Activated CD8-positive, alpha-beta memory T cell treated with anti-CD3 and anti-CD28 coated beads, Interleukin-2, amount 10 ng/mL, durations not matched to agents 7 days and 5 days (primary cell): ENCODE results near the gene FOXA3. TPM values are rescaled to one million over a fixed set of nuclear protein-coding genes. Genes with fewer than 3 reads are reported as not detected.
"Not testable (repeated sequence)": the region's sequence is repeated elsewhere in the genome, so short reads cannot be mapped to it uniquely, and the experiment has no call there.

Experiments used
- ATAC-seq: fragments of 150-1000 bp; cut with Tn5 transposase; one replicate; pipeline ENCODE4 v1.10.0; 2021; ENCODE audit warnings: moderate library complexity
- CTCF ChIA-PET: fragments of 350-600 bp; sonication (Branson Sonifier 250); formaldehyde crosslinking; loops from one replicate; lab custom pipeline; 2021; ENCODE audit warnings: antibody characterized with exemption; lab: Charles Lee
- DNase-seq: peaks from one replicate; pipeline ENCODE4 v3.0.0-alpha.2; 2020
- H3K27ac Mint-ChIP-seq: one replicate; pipeline ENCODE4 v1.8.0; 2021; ENCODE audit warnings: mild to moderate bottlenecking, mixed read lengths
- H3K27me3 Mint-ChIP-seq: one replicate; pipeline ENCODE4 v1.8.0; 2021; ENCODE audit warnings: mixed read lengths
- H3K36me3 Mint-ChIP-seq: one replicate; pipeline ENCODE4 v1.8.0; 2021; ENCODE audit warnings: mild to moderate bottlenecking, mixed read lengths
- H3K4me1 Mint-ChIP-seq: one replicate; pipeline ENCODE4 v1.8.0; 2021; ENCODE audit warnings: mixed read lengths
- H3K4me3 Mint-ChIP-seq: one replicate; pipeline ENCODE4 v1.8.0; 2021; ENCODE audit warnings: mild to moderate bottlenecking, moderate library complexity, mixed read lengths
- H3K9me3 Mint-ChIP-seq: one replicate; pipeline ENCODE4 v1.8.0; 2022; ENCODE audit warnings: low read depth, mixed read lengths
- total RNA-seq, 2 experiments: library from RNA; stranded (reverse); gene quantifications; one replicate each; pipeline ENCODE4 v1.2.3, GENCODE V29; 2021

The FOXA3 gene
- total RNA-seq, 2 experiments from 2014 or later, result 0.14 TPM; not detected in 1

DNA sequence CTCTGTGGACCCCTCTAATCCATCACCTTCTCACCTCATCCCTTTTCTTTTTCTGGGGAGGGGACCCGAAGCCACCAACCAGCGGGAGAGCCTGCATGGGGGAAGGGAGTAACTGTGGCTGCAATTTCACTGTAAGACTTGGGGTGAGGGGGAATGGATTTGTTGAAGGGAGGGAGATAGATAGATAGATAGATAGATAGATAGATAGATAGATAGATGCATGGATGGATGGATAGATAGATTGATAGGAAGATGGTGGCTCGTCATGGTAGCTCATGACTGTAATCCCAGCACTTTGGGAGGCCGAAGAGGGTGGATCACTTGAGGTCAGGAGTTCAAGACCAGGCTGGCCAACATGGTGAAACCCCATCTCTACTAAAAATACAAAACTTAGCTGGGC is 3.1 kb downstream of the FOXA3 start:
- not testable (repeated sequence) for H3K4me3 Mint-ChIP-seq, ATAC-seq, H3K36me3 Mint-ChIP-seq, H3K9me3 Mint-ChIP-seq, DNase-seq, H3K27ac Mint-ChIP-seq
- CTCF ChIA-PET, result interaction anchor here (2.2 to 8.2 kb wide), 2 partner anchors 17 to 97 kb away, joined by 6 to 117 read pairs; partner anchors contain the start of gene IRF2BP1
- H3K4me1 Mint-ChIP-seq, result peaks cover 17% of the 10 kb centered on the region
- peaks cover 34% of the 10 kb centered on the region for H3K27me3 Mint-ChIP-seq

DNA sequence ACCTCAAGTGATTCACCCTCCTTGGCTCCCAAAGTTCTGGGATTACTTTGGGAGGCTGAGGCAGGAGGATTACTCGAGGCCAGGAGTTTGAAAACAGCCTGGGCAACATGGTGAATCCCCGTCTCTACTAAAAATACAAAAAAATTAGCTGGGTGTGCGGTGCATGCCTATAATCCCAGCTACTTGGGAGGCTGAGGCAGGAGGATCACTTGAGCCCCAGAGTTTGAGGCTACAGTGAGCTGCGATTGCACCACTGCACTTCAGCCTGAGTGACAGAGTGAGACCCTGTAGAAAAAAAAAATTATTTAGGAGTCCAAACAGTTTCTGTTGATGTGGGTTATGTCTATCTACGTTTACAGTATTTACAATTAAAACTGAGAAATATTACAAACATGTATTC is 6.7 kb downstream of the FOXA3 start:
- CTCF ChIA-PET, result interaction anchor here (1.3 kb wide), 1 partner anchor 102 kb away, joined by 4 read pairs; the partner anchor contains the start of gene SIX5
- no peaks in the 10 kb centered on the region for H3K4me1 Mint-ChIP-seq
- no peaks in the 10 kb centered on the region for H3K9me3 Mint-ChIP-seq
- H3K27me3 Mint-ChIP-seq, result peaks cover 12% of the 10 kb centered on the region
- no peak overlapping the region for H3K27ac Mint-ChIP-seq
- H3K36me3 Mint-ChIP-seq, result no peaks in the 10 kb centered on the region
- H3K4me3 Mint-ChIP-seq, result no peak overlapping the region
- no peak for DNase-seq
- ATAC-seq, result no peak

DNA sequence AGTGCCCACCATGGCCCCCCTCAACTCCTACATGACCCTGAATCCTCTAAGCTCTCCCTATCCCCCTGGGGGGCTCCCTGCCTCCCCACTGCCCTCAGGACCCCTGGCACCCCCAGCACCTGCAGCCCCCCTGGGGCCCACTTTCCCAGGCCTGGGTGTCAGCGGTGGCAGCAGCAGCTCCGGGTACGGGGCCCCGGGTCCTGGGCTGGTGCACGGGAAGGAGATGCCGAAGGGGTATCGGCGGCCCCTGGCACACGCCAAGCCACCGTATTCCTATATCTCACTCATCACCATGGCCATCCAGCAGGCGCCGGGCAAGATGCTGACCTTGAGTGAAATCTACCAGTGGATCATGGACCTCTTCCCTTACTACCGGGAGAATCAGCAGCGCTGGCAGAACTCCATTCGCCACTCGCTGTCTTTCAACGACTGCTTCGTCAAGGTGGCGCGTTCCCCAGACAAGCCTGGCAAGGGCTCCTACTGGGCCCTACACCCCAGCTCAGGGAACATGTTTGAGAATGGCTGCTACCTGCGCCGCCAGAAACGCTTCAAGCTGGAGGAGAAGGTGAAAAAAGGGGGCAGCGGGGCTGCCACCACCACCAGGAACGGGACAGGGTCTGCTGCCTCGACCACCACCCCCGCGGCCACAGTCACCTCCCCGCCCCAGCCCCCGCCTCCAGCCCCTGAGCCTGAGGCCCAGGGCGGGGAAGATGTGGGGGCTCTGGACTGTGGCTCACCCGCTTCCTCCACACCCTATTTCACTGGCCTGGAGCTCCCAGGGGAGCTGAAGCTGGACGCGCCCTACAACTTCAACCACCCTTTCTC is 8.2 kb downstream of the FOXA3 start:
- CTCF ChIA-PET, result no interaction called here
- peaks cover 13% of the 10 kb centered on the region for H3K27me3 Mint-ChIP-seq
- H3K4me1 Mint-ChIP-seq, result peaks cover 9% of the 10 kb centered on the region
- H3K4me3 Mint-ChIP-seq, result no peak overlapping the region
- no peak for ATAC-seq
- H3K9me3 Mint-ChIP-seq, result no peaks in the 10 kb centered on the region
- no peaks in the 10 kb centered on the region for H3K36me3 Mint-ChIP-seq
- H3K27ac Mint-ChIP-seq, result no peak overlapping the region
- no peak for DNase-seq

DNA sequence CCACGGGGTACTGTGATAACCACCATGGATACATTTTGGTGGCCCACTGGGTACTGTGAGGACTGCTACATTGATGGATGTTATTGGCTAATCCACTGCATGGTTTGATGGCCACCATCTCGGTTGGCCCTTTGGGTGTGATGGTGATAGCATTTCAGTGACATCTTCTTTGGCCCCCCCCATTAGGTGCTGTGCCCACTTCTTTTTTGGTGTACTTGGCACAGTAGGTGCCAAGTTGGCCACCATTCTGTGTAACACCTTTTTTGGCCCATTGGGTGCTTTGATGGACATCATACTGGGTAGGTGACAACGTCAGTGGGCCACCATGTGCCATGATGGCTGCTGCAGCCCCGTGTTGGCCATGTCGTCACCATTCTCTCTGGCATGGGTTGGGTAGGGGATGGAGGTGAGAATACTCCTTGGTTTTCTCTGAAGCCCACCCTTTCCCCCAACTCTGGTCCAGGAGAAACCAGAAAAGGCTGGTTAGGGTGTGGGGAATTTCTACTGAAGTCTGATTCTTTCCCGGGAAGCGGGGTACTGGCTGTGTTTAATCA is 9.2 kb downstream of the FOXA3 start:
- Mint-ChIP-seq H3K4me1 (peaks cover 14% of the 10 kb centered on the region), H3K27ac (no peak overlapping the region)
- CTCF ChIA-PET, result no interaction called here

DNA sequence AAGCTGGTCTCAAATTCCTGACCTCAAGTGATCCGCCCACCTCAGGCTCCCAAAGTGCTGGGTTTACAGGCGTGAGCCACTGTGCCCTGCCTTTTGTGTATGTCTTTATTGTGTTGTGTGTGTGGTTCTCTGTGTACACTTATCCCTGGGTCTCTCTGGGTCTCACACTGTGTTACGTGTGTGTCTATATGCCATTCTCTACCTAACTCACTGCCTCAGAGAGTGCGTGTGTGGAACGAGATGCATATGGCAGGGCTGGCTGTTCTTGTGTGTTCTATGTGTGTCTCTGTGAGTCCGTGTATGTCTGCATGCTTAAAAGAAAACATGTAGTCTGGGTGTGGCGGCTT is 10.5 kb downstream of the FOXA3 start:
- H3K9me3 Mint-ChIP-seq, result no peaks in the 10 kb centered on the region
- H3K27ac Mint-ChIP-seq, result no peak overlapping the region
- H3K4me1 Mint-ChIP-seq, result peaks cover 17% of the 10 kb centered on the region
- CTCF ChIA-PET, result no interaction called here
- no peaks in the 10 kb centered on the region for H3K36me3 Mint-ChIP-seq
- peaks cover 15% of the 10 kb centered on the region for H3K27me3 Mint-ChIP-seq
- DNase-seq (no peak), ATAC-seq (no peak)
- H3K4me3 Mint-ChIP-seq, result no peak overlapping the region

More for the DNA sequence above, 9.2 kb downstream of the FOXA3 start:
- H3K36me3 Mint-ChIP-seq, result no peaks in the 10 kb centered on the region
- no peaks in the 10 kb centered on the region for H3K9me3 Mint-ChIP-seq
- H3K27me3 Mint-ChIP-seq, result peaks cover 12% of the 10 kb centered on the region
- no peak for DNase-seq
- H3K4me3 Mint-ChIP-seq, result no peak overlapping the region
- ATAC-seq, result no peak

DNA sequence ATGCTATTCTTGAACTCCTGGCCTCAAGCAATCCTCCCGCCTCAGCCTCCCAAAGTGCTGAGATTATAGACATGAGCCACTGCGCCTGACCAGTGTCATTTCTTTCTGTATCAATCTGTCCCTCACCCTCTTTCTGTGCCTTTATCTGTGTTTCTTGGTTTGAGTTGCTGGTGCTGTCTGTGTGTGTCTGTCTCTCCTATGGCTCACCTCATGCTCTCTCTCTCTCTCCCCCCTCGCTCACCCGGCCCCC is 12.0 kb downstream of the FOXA3 start:
- Mint-ChIP-seq H3K4me3 (no peak overlapping the region), H3K27me3 (peaks cover 15% of the 10 kb centered on the region), H3K27ac (no peak overlapping the region), H3K4me1 (peaks cover 18% of the 10 kb centered on the region), H3K9me3 (no peaks in the 10 kb centered on the region), H3K36me3 (no peaks in the 10 kb centered on the region)
- no peak for DNase-seq
- CTCF ChIA-PET, result interaction anchor here (1.5 kb wide), 1 partner anchor 59 kb away, joined by 4 read pairs; no protein-coding TSS in a partner anchor
- peak; percentile 67 for ATAC-seq

DNA sequence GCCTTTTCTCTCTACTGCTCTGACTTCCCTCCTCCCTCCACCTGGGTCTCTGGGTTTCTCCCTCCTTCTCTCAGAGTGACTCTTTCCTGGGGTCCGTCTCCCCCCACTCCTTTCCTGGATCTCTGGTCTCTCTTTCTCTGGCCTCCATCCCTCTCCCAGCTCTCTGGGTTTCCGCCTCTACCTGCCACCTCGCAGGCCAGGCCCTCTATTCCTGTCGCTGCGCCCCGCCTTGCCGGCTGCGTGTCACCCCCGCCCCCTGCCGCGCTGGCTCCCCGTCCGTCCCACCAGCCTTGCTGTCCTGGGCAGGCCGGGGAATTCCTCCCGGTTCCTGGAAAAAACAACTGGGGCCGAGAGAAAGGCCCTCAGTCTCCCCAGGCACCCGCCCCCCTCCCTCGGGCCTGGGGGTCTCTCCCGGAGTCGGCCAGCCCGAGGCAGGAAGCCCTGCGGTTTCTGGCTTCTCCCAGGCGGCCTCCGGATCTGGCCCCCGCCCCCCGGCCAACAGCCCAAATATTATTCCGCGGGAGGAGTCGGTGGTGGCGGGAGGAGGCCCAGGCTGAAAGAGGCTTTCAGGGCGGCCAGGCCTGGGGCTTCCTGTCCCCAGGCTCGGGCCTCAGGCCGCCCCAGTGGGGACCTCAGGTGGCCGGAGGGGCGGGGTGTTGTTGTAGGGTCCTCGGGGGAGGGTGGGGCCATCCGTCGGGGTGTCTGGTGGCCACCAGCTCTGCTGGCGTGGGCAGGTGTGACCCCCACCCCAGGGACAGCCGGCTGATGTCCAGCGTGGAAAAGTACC is 12.5 kb downstream of the FOXA3 start:
- ATAC-seq (peak; percentile 31), DNase-seq (no peak)
- no peaks in the 10 kb centered on the region for H3K9me3 Mint-ChIP-seq
- H3K27ac Mint-ChIP-seq, result no peak overlapping the region
- CTCF ChIA-PET, result interaction anchor here (1.5 kb wide), 1 partner anchor 60 kb away, joined by 4 read pairs; no protein-coding TSS in a partner anchor
- no peaks in the 10 kb centered on the region for H3K36me3 Mint-ChIP-seq
- H3K27me3 Mint-ChIP-seq, result peaks cover 17% of the 10 kb centered on the region
- peaks cover 23% of the 10 kb centered on the region for H3K4me1 Mint-ChIP-seq
- no peak overlapping the region for H3K4me3 Mint-ChIP-seq

DNA sequence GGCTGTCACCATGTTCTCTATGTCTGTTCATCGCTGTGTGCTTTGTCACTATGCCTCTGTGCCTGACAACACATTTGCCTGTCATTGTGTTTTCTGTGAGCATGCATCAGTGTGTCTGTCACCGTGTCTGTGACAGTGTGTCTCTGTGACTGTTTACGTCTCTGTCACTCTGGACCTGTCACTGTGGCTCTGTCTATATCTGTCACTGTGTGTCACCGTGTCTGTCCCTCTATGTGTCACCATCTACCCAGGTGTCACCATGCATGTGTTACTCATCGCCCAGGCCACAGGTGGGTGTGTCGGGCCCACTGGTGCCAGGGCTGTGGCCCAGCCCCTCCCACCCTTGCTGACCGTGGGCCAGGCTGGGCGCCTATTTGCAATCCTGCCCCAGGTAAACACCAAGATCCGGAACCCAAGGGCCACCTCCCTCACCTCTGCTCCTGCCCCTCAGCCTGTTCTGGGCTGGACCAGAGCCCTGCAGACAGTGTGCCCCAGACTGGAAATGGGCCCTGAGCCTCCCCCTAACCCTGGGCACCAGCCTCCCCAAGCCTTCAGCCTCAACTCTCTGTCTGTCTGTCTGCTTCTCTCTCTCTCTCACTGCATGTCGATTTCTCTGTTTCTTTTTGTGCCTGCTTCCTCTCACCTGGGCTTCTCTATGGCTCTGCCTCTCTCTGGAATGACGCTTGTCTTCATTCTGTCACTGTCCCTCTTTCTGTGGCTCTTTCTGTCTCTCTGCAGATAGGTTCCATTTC is 14.1 kb downstream of the FOXA3 start:
- Mint-ChIP-seq H3K36me3 (no peaks in the 10 kb centered on the region), H3K4me1 (peaks cover 31% of the 10 kb centered on the region), H3K27ac (no peak overlapping the region), H3K4me3 (no peak overlapping the region), H3K27me3 (peaks cover 17% of the 10 kb centered on the region), H3K9me3 (no peaks in the 10 kb centered on the region)
- DNase-seq (no peak), ATAC-seq (no peak)
- CTCF ChIA-PET, result no interaction called here

DNA sequence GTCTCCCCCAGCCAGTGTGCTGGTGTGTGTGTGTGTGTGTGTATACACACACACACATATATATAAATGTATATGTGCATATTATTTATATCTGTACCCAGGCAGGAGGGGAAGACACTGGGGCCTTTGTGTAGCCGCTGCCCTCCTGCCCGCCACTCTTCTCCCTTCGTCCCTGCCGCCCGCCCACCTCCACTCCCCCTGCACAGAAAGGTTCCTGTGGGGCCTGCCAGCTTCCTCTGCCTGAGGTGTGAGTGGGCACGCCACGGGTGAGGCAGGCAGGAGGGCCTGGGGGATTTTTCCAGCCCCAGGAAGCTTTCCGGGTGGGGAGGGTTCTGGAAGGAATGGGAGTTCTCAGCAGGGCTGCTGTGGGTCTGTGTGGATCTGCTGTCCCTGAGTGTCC is 14.9 kb downstream of the FOXA3 start:
- no peaks in the 10 kb centered on the region for H3K36me3 Mint-ChIP-seq
- H3K4me1 Mint-ChIP-seq, result peaks cover 35% of the 10 kb centered on the region
- DNase-seq, result no peak
- H3K27ac Mint-ChIP-seq, result no peak overlapping the region
- H3K27me3 Mint-ChIP-seq, result peaks cover 17% of the 10 kb centered on the region
- ATAC-seq, result no peak
- no peaks in the 10 kb centered on the region for H3K9me3 Mint-ChIP-seq
- CTCF ChIA-PET, result interaction anchor here (1.5 to 9.6 kb wide), 2 partner anchors 13 to 62 kb away, joined by 6 to 117 read pairs; partner anchors contain the start of genes FOXA3 and SYMPK
- H3K4me3 Mint-ChIP-seq, result no peak overlapping the region

DNA sequence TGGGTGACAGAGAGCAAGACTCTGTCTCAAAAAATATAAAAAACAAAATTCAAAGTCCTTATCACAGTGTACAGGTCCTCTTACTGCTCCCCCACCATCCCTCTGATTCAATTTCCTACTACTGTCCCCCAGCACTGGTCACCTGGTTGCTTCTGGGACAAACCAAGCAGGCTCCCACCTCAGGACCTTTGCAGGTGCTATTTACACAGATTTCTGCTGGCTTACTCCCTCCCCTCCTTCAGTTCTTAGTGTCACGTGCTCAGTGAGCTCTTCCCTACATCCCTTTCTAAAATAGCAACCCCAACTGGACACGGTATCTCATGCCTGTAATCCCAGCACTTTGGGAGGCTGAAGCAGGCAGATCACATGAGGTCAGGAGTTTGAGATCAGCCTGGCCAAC is 15.8 kb downstream of the FOXA3 start:
- CTCF ChIA-PET, result interaction anchor here (0.7 to 9.6 kb wide), 3 partner anchors 14 to 63 kb away, joined by 3 to 117 read pairs (median 6); partner anchors contain the start of genes FOXA3 and SYMPK
- DNase-seq (no peak), ATAC-seq (no peak)
- no peaks in the 10 kb centered on the region for H3K9me3 Mint-ChIP-seq
- peaks cover 37% of the 10 kb centered on the region for H3K4me1 Mint-ChIP-seq
- H3K27ac Mint-ChIP-seq, result no peak overlapping the region
- no peak overlapping the region for H3K4me3 Mint-ChIP-seq
- no peaks in the 10 kb centered on the region for H3K36me3 Mint-ChIP-seq
- H3K27me3 Mint-ChIP-seq, result peaks cover 17% of the 10 kb centered on the region

DNA sequence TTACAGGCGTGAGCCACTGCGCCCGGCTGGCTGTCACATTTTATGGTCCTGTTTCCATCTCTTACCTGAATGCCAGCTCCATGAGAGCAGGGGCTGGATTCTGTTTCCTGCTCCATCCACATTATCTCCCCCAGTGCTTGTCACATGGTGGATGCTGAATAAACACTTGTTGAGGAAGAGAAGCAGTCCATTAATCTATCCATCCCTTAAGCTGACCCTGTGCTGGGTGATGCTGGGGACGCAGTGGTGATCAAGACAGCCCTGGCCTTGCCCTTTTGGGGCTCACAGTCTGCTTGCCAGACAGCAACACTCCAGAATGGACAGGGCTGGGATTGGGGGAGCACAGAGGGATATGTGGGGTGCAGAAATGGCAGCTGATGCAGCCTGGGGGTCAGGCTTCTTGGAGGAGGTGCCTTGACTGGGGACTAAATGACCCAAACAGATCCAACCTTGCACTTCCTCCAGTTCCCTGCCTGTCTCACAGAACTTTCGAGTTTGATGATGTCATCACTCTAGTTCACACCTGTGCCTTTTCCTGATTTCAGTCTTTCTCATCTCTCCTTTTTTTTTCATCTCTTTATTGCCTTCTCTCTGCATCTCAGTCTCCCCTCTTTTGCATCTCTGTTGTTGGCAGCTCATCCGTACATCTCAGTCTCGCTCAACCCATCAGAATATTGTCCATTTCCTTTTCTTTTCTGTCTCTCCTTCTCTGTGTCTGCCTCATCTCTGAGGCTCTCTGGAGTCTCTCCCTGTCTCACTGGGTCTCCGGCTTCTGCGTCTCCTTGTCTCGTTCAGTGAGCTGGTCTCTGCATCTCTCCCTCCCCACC is 17.2 kb downstream of the FOXA3 start:
- no peaks in the 10 kb centered on the region for H3K9me3 Mint-ChIP-seq
- ATAC-seq (no peak), DNase-seq (no peak)
- no peak overlapping the region for H3K27ac Mint-ChIP-seq
- peaks cover 9% of the 10 kb centered on the region for H3K27me3 Mint-ChIP-seq
- no peaks in the 10 kb centered on the region for H3K36me3 Mint-ChIP-seq
- no peak overlapping the region for H3K4me3 Mint-ChIP-seq
- peaks cover 35% of the 10 kb centered on the region for H3K4me1 Mint-ChIP-seq
- CTCF ChIA-PET, result interaction anchor here (0.9 to 9.6 kb wide), 10 partner anchors 11 to 136 kb away, joined by 3 to 117 read pairs (median 8); partner anchors contain the start of genes FOXA3, MYPOP, SIX5 and SYMPK

DNA sequence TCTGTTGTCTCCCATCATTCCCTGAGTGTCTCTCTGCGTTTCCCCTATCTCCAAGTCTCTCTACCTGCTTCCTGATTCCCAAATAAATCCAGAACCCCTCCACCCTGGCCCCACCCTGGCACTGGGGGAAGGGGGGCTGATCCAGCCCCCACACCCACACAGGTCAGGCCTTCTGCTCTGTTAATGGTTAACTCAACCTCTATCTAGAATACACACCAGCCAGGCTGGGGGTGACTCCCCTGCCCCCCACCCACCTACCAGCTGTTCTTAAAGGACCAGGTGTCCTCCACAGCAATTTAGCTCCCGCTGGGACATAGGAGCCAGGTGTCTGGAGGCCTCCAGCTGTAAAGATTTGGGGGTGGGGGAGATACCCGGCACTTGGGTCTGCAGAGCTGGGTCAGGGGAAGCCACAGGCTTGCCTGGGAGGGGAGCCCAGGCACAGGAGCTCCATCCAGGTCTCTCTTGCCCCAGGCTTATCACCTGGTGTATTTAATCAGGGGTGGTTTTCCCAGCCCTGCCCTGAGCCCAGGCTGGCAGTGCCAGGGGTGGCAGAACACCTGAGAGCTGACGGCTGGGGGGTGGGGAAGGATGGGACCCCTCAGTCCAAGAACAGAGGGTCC is 17.9 kb downstream of the FOXA3 start:
- Mint-ChIP-seq H3K9me3 (no peaks in the 10 kb centered on the region), H3K27ac (no peak overlapping the region), H3K4me1 (peaks cover 32% of the 10 kb centered on the region), H3K4me3 (no peak overlapping the region), H3K27me3 (peaks cover 8% of the 10 kb centered on the region), H3K36me3 (no peaks in the 10 kb centered on the region)
- DNase-seq (no peak), ATAC-seq (no peak)
- CTCF ChIA-PET, result interaction anchor here (0.6 to 9.6 kb wide), 18 partner anchors 10 to 135 kb away, joined by 3 to 117 read pairs (median 4); partner anchors contain the start of genes CCDC61, FOXA3, MYPOP and SIX5
